Measurements from ENCODE around the gene MC3R. TPM values are rescaled to one million over a fixed set of nuclear protein-coding genes. Genes with fewer than 3 reads are reported as not detected.

MC3R gene
- total RNA-seq, 2 experiments from 2014 or later, result not detected

GRCh38 chr20:56285496-56285895, 37.0 kb downstream of the MC3R start:
- ATAC-seq, result no peak
- Mint-ChIP-seq H3K9me3 (no peaks in the 10 kb centered on the region), H3K4me1 (ENCODE audit: low read depth) (no peaks in the 10 kb centered on the region), H3K4me3 (no peak overlapping the region), H3K27ac (no peak overlapping the region), H3K27me3 (no peaks in the 10 kb centered on the region), H3K36me3 (ENCODE audit: low read depth) (no peaks in the 10 kb centered on the region)
- CTCF ChIA-PET, result no interaction called here
- DNase-seq, result no peak
- TF ChIP-seq, protein P1, sequence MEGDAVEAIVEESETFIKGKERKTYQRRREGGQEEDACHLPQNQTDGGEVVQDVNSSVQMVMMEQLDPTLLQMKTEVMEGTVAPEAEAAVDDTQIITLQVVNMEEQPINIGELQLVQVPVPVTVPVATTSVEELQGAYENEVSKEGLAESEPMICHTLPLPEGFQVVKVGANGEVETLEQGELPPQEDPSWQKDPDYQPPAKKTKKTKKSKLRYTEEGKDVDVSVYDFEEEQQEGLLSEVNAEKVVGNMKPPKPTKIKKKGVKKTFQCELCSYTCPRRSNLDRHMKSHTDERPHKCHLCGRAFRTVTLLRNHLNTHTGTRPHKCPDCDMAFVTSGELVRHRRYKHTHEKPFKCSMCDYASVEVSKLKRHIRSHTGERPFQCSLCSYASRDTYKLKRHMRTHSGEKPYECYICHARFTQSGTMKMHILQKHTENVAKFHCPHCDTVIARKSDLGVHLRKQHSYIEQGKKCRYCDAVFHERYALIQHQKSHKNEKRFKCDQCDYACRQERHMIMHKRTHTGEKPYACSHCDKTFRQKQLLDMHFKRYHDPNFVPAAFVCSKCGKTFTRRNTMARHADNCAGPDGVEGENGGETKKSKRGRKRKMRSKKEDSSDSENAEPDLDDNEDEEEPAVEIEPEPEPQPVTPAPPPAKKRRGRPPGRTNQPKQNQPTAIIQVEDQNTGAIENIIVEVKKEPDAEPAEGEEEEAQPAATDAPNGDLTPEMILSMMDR (IDR thresholded peaks at IDR 0.05), result no peak
- POLR2A ChIA-PET, result no interaction called here
- intact Hi-C loops (cut with micrococcal nuclease), result no loop called here

- ChIA-PET CTCF (no interaction called here), POLR2A (interaction anchor here (0.6 kb wide), 1 partner anchor 327 kb away, joined by 4 read pairs; no protein-coding TSS in a partner anchor)
- no peaks in the 10 kb centered on the region for H3K9me3 Mint-ChIP-seq
- no peak overlapping the region for H3K4me3 Mint-ChIP-seq
- ATAC-seq (no peak), DNase-seq (no peak)
- H3K36me3 Mint-ChIP-seq (ENCODE audit: low read depth), result no peaks in the 10 kb centered on the region
- no peaks in the 10 kb centered on the region for H3K4me1 Mint-ChIP-seq (ENCODE audit: low read depth)
- intact Hi-C loops (cut with micrococcal nuclease), result no loop called here
- no peak overlapping the region for H3K27ac Mint-ChIP-seq
- no peaks in the 10 kb centered on the region for H3K27me3 Mint-ChIP-seq
- TF ChIP-seq, protein P1 (IDR thresholded peaks at IDR 0.05), result no peak
These were observed 41.1 kb downstream of the MC3R start for GRCh38 chr20:56289652-56290051.

DNA sequence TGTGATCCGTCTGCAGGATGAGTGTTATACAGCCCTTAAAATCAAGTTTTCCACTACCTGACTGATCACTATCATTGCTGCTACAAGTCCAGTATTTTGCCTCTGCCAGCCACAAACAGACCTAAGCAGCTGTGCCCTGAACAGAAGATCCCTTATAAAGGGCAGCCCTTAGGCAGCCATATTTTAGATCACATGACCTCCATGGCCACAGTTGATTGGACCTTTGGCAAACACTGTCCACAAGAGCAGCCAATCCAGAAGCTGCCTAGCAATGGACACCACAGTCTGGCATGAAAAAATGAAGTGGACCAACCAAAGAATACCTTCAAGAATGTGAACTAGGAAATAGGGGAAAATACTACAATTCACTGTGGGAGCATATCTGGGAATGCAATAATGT, 50.8 kb downstream of the MC3R start:
- no peak for ATAC-seq
- DNase-seq, result no peak
- no peaks in the 10 kb centered on the region for H3K36me3 Mint-ChIP-seq (ENCODE audit: low read depth)
- ChIA-PET CTCF (no interaction called here), POLR2A (no interaction called here)
- intact Hi-C loops (cut with micrococcal nuclease), result no loop called here
- H3K27ac Mint-ChIP-seq, result no peak overlapping the region
- H3K4me1 Mint-ChIP-seq (ENCODE audit: low read depth), result no peaks in the 10 kb centered on the region
- H3K9me3 Mint-ChIP-seq, result no peaks in the 10 kb centered on the region
- TF ChIP-seq, protein P1 (IDR thresholded peaks at IDR 0.05), result no peak
- peaks cover 7% of the 10 kb centered on the region for H3K27me3 Mint-ChIP-seq
- no peak overlapping the region for H3K4me3 Mint-ChIP-seq

Other genes starting within 250 kb of the MC3R start
- not detected for gene CBLN4, start 243.2 kb upstream of the MC3R start, total RNA-seq
- 1 to 10 TPM; 3.7 to 4.5 TPM for gene FAM210B, start 110.2 kb downstream of the MC3R start, total RNA-seq
- 100 to 1,000 TPM in 1 of 2 experiments, 10 to 100 TPM in 1; 97.5 to 100 TPM for gene AURKA, start 143.5 kb downstream of the MC3R start, total RNA-seq
- 10 to 100 TPM; 63.4 to 66.2 TPM for gene CSTF1, start 143.9 kb downstream of the MC3R start, total RNA-seq
- gene CASS4, start 163.5 kb downstream of the MC3R start, total RNA-seq, result 1 to 10 TPM; 3.5 to 3.7 TPM
- 10 to 100 TPM; 72.0 to 76.7 TPM for gene RTF2, start 219.9 kb downstream of the MC3R start, total RNA-seq

Measured in activated CD8-positive, alpha-beta T cell treated with anti-CD3 and anti-CD28 coated beads for 36 hours (primary cell).